IPS DF 6.9 (cell line): ENCODE data around the gene ARHGEF25.
"Not testable (repeated sequence)": the region's sequence is repeated elsewhere in the genome, so short reads cannot be mapped to it uniquely, and the experiment has no call there.

Source experiments
- DNase-seq: peaks from one replicate; pipeline ENCODE4 v3.0.0-alpha.2; 2013; ENCODE audit warnings: low read depth, low spot score
- H3K27ac ChIP-seq: one replicate; pipeline ENCODE4 v1.5.1; 2013; ENCODE audit warnings: low read length, control low read depth
- H3K27me3 ChIP-seq: 2 replicates; pipeline ENCODE4 v1.6.1; 2013; ENCODE audit warnings: mild to moderate bottlenecking, low read length; ENCODE audit not compliant: control insufficient read depth, insufficient read depth
- H3K36me3 ChIP-seq: 2 replicates; pipeline ENCODE4 v1.6.1; 2013; ENCODE audit warnings: low read length; ENCODE audit not compliant: control insufficient read depth, insufficient read depth
- H3K4me1 ChIP-seq: 2 replicates; pipeline ENCODE4 v1.6.1; 2013; ENCODE audit warnings: low read length; ENCODE audit not compliant: control insufficient read depth, insufficient read depth
- H3K4me3 ChIP-seq: 2 replicates; pipeline ENCODE4 v1.5.1; 2013; ENCODE audit warnings: mild to moderate bottlenecking, low read length
- H3K9me3 ChIP-seq: 2 replicates; pipeline ENCODE4 v1.6.1; 2013; ENCODE audit warnings: low read length, inconsistent platforms; ENCODE audit not compliant: control insufficient read depth, insufficient read depth
- WGBS: extraction: QIAGEN DNeasy Blood & Tissue Kit; methylation state at CpG from one replicate; pipeline ENCODE4 v1.1.7; 2013; ENCODE audit warnings: mixed read lengths, missing lambda C conversion rate; ENCODE audit not compliant: insufficient read length, insufficient coverage; 5-methylcytosine and 5-hydroxymethylcytosine counted together

Gene ARHGEF25

DNA sequence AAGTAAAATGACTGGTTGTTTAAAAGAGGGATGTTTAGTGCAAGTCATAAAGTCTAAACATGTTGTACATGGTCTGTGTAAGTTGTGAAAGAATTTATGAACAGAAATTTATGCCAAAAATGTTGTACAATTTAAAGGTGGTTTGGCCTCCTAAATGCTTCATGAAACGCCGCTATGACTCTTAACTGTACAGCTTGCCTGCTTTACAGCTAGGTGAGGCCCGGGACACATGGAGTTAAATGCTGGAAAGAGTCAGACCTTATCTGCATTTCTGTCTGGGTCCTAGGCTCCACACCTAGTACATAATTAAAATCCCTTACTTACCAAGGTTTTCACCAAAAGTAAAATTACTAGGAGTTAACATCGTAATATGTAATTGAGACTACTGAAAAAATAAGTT is 50.1 kb downstream of the ARHGEF25 start:
- no peaks in the 10 kb centered on the region for H3K36me3 ChIP-seq
- H3K4me1 ChIP-seq, result no peaks in the 10 kb centered on the region
- 100% methylated on average over 1 of the region's 4 CpGs for whole genome bisulfite sequencing
- H3K27ac ChIP-seq, result no peak overlapping the region
- no peak for DNase-seq
- no peak overlapping the region for H3K4me3 ChIP-seq
- H3K27me3 ChIP-seq, result no peaks in the 10 kb centered on the region
- H3K9me3 ChIP-seq, result no peaks in the 10 kb centered on the region

DNA sequence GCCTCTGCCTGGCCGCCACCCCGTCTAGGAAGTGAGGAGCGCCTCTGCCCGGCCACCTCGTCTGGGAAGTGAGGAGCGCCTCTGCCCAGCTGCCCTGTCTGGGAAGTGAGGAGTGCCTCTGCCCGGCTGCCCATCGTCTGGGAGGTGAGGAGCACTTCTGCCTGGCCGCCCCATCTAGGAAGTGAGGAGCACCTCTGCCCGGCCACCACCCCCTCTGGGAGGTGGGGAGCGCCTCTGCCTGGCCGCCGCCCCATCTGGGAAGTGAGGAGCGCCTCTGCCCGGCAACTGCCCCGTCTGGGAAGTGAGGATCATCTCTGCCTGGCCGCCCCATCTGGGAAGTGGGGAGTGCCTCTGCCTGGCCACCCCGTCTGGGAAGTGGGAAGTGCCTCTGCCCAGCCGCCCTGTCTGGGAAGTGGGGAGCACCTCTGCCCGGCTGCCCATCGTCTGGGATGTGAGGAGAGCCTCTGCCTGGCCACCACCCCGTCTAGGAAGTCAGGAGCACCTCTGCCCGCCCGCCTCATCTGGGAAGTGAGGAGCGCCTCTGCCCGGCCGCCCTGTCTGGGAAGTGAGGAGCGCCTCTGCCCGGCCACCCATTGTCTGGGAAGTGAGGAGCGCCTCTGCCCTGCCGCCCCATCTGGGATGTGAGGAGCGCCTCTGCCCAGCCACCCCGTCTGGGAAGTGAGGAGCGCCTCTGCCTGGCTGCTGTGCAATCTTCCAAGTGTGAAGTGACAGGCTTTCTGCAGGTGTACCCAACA is 54.0 kb downstream of the ARHGEF25 start:
- no CpG with 5 or more reads among the region's 34 CpGs for WGBS
- DNase-seq, H3K27me3 ChIP-seq, H3K4me3 ChIP-seq, H3K4me1 ChIP-seq, H3K9me3 ChIP-seq, H3K36me3 ChIP-seq, H3K27ac ChIP-seq: not testable (repeated sequence)
